DOHH2 (cell line): ENCODE data around the gene TOGARAM2.

Experiments used
- H3F3A ChIP-seq: fragments of 200-600 bp; sonication (generic), shearing (Covaris generic); 2 replicates; pipeline ENCODE4 v1.6.0; 2016; ENCODE audit warnings: antibody characterized with exemption, mild to moderate bottlenecking; ENCODE audit not compliant: control insufficient read depth, insufficient read depth
- H3K27ac ChIP-seq: fragments of 200-600 bp; sonication (generic); 2 replicates; pipeline ENCODE4 v1.5.1; 2014; ENCODE audit warnings: low read depth, mild to moderate bottlenecking, low read length, moderate library complexity
- H3K27me3 ChIP-seq: fragments of 200-600 bp; sonication (generic); 2 replicates; pipeline ENCODE4 v1.6.1; 2014; ENCODE audit warnings: mild to moderate bottlenecking, low read length, mixed read lengths; ENCODE audit not compliant: control insufficient read depth
- H3K36me3 ChIP-seq: fragments of 200-600 bp; sonication (generic); 2 replicates; pipeline ENCODE4 v1.6.1; 2014; ENCODE audit warnings: mild to moderate bottlenecking, low read length, moderate library complexity, mixed read lengths; ENCODE audit not compliant: control insufficient read depth
- H3K4me1 ChIP-seq: fragments of 200-600 bp; sonication (generic); 2 replicates; pipeline ENCODE4 v1.6.1; 2014; ENCODE audit warnings: mild to moderate bottlenecking, low read length, mixed read lengths; ENCODE audit not compliant: control insufficient read depth
- H3K4me2 ChIP-seq: fragments of 200-600 bp; sonication (generic); 2 replicates; pipeline ENCODE4 v1.6.0; 2014; ENCODE audit warnings: mild to moderate bottlenecking, low read length, moderate library complexity
- H3K4me3 ChIP-seq: fragments of 200-600 bp; sonication (generic); 2 replicates; pipeline ENCODE4 v1.5.1; 2014; ENCODE audit warnings: mild to moderate bottlenecking, low read length, mixed read lengths
- H3K79me2 ChIP-seq: fragments of 200-600 bp; sonication (generic); 2 replicates; pipeline ENCODE4 v1.6.1; 2014; ENCODE audit warnings: mild to moderate bottlenecking, low read length, mixed read lengths; ENCODE audit not compliant: control insufficient read depth
- H3K9me2 ChIP-seq: fragments of 200-600 bp; sonication (generic); replicated peaks from 2 replicates; pipeline ENCODE4 v1.6.1; 2014; ENCODE audit warnings: mild to moderate bottlenecking, low read length, mixed read lengths; ENCODE audit not compliant: control insufficient read depth
- H3K9me3 ChIP-seq: fragments of 200-600 bp; sonication (generic); 2 replicates; pipeline ENCODE4 v1.6.1; 2014; ENCODE audit warnings: antibody characterized with exemption, low read length, mixed read lengths; ENCODE audit not compliant: control insufficient read depth, insufficient read depth
- H4K20me1 ChIP-seq: fragments of 200-600 bp; sonication (generic); 2 replicates; pipeline ENCODE4 v1.6.0; 2014; ENCODE audit warnings: low read depth, mild to moderate bottlenecking, antibody characterized with exemption, low read length, moderate library complexity; ENCODE audit not compliant: control insufficient read depth, insufficient read depth
- EZH2phosphoT487 ChIP-seq: fragments of 200-600 bp; sonication (generic); IDR thresholded peaks from 2 replicates; pipeline ENCODE4 v1.6.1; 2017; ENCODE audit warnings: borderline replicate concordance, mild to moderate bottlenecking, antibody characterized with exemption, low read length, moderate library complexity, mixed read lengths
- TF ChIP-seq, protein P1 (sequence below): fragments of 200-600 bp; sonication (generic); IDR thresholded peaks from one replicate; pipeline ENCODE4 v1.5.1; 2014; ENCODE audit warnings: antibody characterized with exemption, mild to moderate bottlenecking, low read depth, low read length; ENCODE audit not compliant: poor library complexity, severe bottlenecking

TOGARAM2 gene

DNA sequence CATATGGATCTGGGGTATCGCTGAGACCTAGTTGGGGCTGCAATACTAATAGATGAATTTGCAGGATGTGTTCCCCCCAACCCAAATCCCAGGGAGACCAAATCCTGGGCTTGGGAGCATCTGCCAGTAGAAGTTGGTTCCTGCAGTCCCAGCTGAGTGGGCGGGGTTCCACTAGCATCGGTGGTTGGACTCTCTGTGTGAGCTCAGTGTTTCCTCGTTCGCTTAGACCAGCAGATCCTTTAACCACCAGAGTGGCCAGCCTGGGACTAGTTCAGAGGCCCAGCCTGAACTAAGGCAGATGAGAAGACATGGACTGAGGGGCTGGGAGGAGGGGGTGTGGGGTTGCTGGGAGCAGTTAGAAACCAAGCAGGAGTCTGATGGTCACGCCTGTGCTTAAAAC is 52.6 kb downstream of the TOGARAM2 start:
- no peak overlapping the region for H3K4me3 ChIP-seq
- H3K4me2 ChIP-seq: no peak overlapping the region
- no peaks in the 10 kb centered on the region for H3K79me2 ChIP-seq
- H3F3A ChIP-seq: no peaks in the 10 kb centered on the region
- no peaks in the 10 kb centered on the region; the same call in 1 of the 2 replicates for H3K27me3 ChIP-seq
- TF ChIP-seq, protein P1, sequence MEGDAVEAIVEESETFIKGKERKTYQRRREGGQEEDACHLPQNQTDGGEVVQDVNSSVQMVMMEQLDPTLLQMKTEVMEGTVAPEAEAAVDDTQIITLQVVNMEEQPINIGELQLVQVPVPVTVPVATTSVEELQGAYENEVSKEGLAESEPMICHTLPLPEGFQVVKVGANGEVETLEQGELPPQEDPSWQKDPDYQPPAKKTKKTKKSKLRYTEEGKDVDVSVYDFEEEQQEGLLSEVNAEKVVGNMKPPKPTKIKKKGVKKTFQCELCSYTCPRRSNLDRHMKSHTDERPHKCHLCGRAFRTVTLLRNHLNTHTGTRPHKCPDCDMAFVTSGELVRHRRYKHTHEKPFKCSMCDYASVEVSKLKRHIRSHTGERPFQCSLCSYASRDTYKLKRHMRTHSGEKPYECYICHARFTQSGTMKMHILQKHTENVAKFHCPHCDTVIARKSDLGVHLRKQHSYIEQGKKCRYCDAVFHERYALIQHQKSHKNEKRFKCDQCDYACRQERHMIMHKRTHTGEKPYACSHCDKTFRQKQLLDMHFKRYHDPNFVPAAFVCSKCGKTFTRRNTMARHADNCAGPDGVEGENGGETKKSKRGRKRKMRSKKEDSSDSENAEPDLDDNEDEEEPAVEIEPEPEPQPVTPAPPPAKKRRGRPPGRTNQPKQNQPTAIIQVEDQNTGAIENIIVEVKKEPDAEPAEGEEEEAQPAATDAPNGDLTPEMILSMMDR: no peak
- TF ChIP-seq EZH2phosphoT487: no peak
- H3K27ac ChIP-seq: no peak overlapping the region
- no peaks in the 10 kb centered on the region for H4K20me1 ChIP-seq
- H3K9me2 ChIP-seq: no peaks in the 10 kb centered on the region
- no peaks in the 10 kb centered on the region for H3K9me3 ChIP-seq
- H3K4me1 ChIP-seq: no peaks in the 10 kb centered on the region
- H3K36me3 ChIP-seq: no peaks in the 10 kb centered on the region

DNA sequence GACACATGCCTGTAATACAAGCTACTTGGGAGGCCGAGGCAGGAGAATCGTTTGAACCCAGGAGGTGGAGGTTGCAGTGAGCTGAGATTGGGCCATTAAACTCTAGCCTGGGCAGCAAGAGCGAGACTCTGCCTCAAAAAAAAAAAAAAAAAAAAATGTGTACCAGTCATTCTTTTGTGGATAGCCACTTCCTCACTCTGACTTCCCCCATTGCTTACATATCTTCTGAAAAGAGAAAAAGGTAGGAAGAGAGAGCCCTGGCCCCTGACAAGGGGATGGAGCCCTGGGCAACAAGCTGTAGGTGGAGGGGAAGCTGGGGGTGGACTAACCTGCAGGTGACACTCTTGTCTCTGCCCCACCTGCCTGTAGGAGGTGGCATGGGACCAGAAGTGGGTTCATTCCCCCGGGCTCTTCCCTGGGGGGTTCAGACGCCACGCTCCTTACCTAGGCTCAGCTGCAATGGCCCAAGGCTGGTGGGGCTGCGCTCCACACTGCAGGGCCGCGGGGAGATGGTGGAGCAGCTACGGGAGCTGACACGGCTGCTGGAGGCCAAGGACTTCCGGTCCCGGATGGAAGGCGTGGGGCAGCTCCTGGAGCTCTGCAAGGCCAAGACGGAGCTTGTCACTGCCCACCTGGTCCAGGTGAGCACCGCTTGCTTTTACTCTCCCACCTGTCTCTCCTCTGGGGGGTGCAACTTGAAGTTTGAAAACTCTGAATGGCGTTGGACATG is 54.1 kb downstream of the TOGARAM2 start:
- H3K4me1 ChIP-seq: no peaks in the 10 kb centered on the region
- no peak for TF ChIP-seq EZH2phosphoT487
- TF ChIP-seq, protein P1: no peak
- no peaks in the 10 kb centered on the region for H3K79me2 ChIP-seq
- no peak overlapping the region for H3K4me3 ChIP-seq
- H3K27ac ChIP-seq: no peak overlapping the region
- H3K9me3 ChIP-seq: no peaks in the 10 kb centered on the region
- no peaks in the 10 kb centered on the region for H3F3A ChIP-seq
- H3K9me2 ChIP-seq: no peaks in the 10 kb centered on the region
- H3K27me3 ChIP-seq: peaks cover 4% of the 10 kb centered on the region
- H3K4me2 ChIP-seq: no peak overlapping the region
- H3K36me3 ChIP-seq: no peaks in the 10 kb centered on the region
- H4K20me1 ChIP-seq: no peaks in the 10 kb centered on the region

DNA sequence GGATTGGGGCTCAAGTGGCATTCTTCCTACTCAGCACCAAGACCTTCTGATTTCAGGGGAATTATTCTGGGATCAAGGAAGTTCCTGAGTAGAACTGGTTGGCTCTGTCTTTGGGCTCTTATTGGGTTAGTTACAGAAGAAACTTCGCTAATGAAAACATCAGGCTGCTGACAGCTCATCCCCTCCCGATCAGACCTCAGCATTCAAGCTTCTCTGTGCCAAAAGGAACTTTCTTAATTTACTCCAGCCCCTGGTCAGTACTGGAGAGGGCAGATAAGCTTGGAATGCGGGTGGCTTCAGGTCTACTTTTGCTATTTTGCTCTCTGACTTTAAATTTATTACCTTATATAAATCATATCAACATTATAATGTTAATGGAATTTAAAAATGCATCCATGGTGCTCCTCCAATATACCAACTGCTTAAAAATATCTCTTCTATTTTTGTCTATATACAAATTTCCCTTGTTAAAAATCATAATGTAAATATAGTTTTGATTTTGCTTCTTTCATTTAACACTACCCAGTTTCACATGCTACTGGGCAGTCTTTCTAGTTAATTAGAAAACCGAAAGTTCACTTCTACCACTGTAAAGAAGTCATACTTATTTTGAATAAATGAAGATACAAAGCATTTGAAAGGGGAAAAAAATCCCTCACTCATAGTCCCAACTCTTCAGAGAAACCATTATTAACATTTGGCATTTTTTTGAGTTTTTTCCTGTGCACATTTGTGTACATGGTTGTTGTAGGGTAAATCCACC is 58.8 kb downstream of the TOGARAM2 start:
- Histone ChIP-seq H3K9me3 (no peaks in the 10 kb centered on the region), H3K27me3 (peaks cover 4% of the 10 kb centered on the region; the same call in 1 of the 2 replicates), H3K79me2 (no peaks in the 10 kb centered on the region), H3K4me2 (no peak overlapping the region), H4K20me1 (no peaks in the 10 kb centered on the region), H3K27ac (no peak overlapping the region), H3K4me1 (no peaks in the 10 kb centered on the region), H3K9me2 (no peaks in the 10 kb centered on the region), H3K4me3 (no peak overlapping the region), H3F3A (no peaks in the 10 kb centered on the region), H3K36me3 (no peaks in the 10 kb centered on the region)
- TF ChIP-seq, protein P1: no peak
- no peak for TF ChIP-seq EZH2phosphoT487
